SU-DHL-6 (cell line): Measurements from ENCODE around the gene MYO7B.

ENCODE experiments used
- H2AFZ ChIP-seq: fragments of 200-600 bp; sonication (generic); 2 replicates; pipeline ENCODE4 v1.6.1; 2014; ENCODE audit warnings: low read depth, mild to moderate bottlenecking, moderate library complexity, mixed read lengths, antibody characterized with exemption, low read length; ENCODE audit not compliant: severe bottlenecking
- H3F3A ChIP-seq: fragments of 200-600 bp; shearing (Covaris generic); 2 replicates; pipeline ENCODE4 v1.6.0; 2016; ENCODE audit warnings: antibody characterized with exemption, mild to moderate bottlenecking; ENCODE audit not compliant: insufficient read depth
- H3K27ac ChIP-seq: fragments of 200-600 bp; sonication (generic); 2 replicates; pipeline ENCODE4 v1.5.1; 2016; ENCODE audit warnings: low read depth, mild to moderate bottlenecking, low read length, moderate library complexity, mixed read lengths
- H3K27me3 ChIP-seq: fragments of 200-600 bp; sonication (generic), shearing (Covaris generic); 2 replicates; pipeline ENCODE4 v1.6.0; 2014; ENCODE audit warnings: mild to moderate bottlenecking, low read length
- H3K36me3 ChIP-seq: fragments of 200-600 bp; sonication (generic); 2 replicates; pipeline ENCODE4 v1.6.1; 2014; ENCODE audit warnings: mild to moderate bottlenecking, low read length, mixed read lengths
- H3K4me2 ChIP-seq: fragments of 300-600, 200-600 bp; shearing (Covaris generic), sonication (generic); 2 replicates; pipeline ENCODE4 v1.6.0; 2014; ENCODE audit warnings: low read length, low read depth, mild to moderate bottlenecking; ENCODE audit not compliant: poor library complexity, severe bottlenecking
- H3K4me3 ChIP-seq: fragments of 200-600 bp; sonication (generic); 2 replicates; pipeline ENCODE4 v1.5.1; 2014; ENCODE audit warnings: antibody characterized with exemption, low read length, mild to moderate bottlenecking, mixed read lengths; ENCODE audit not compliant: insufficient read depth, poor library complexity, severe bottlenecking
- H3K79me2 ChIP-seq: fragments of 200-600 bp; sonication (generic); 2 replicates; pipeline ENCODE4 v1.6.1; 2014; ENCODE audit warnings: mild to moderate bottlenecking, low read length, moderate library complexity; ENCODE audit not compliant: insufficient read depth
- H3K9ac ChIP-seq: fragments of 200-600 bp; sonication (generic); 2 replicates; pipeline ENCODE4 v1.7.0; 2014; ENCODE audit warnings: mild to moderate bottlenecking, low read length
- H3K9me2 ChIP-seq: fragments of 200-600 bp; sonication (generic); replicated peaks from 2 replicates; pipeline ENCODE4 v1.6.1; 2014; ENCODE audit warnings: low read length; ENCODE audit not compliant: insufficient read depth
- H3K9me3 ChIP-seq: fragments of 200-600 bp; sonication (generic); 2 replicates; pipeline ENCODE4 v1.6.1; 2014; ENCODE audit warnings: low read length, mixed read lengths; ENCODE audit not compliant: insufficient read depth
- H4K20me1 ChIP-seq: fragments of 200-600 bp; sonication (generic); 2 replicates; pipeline ENCODE4 v1.6.1; 2014; ENCODE audit warnings: low read depth, mild to moderate bottlenecking, antibody characterized with exemption, low read length, moderate library complexity, mixed read lengths
- CTCF ChIP-seq: fragments of 200-600 bp; sonication (generic); IDR thresholded peaks from one replicate; pipeline ENCODE4 v1.5.1; 2017; ENCODE audit warnings: antibody characterized with exemption, mild to moderate bottlenecking, low read length, moderate library complexity; ENCODE audit not compliant: insufficient read depth, poor library complexity, severe bottlenecking
- EZH2phosphoT487 ChIP-seq: fragments of 200-600 bp; sonication (generic), shearing (Covaris generic); conservative IDR thresholded peaks from 2 replicates; pipeline ENCODE4 v1.6.1; 2018; ENCODE audit warnings: mild to moderate bottlenecking, antibody characterized with exemption, low read length, moderate library complexity, mixed read lengths

The MYO7B gene

GRCh38 chr2:127573771-127574170 is 38.3 kb downstream of the MYO7B start:
- no peaks in the 10 kb centered on the region for H3K9me2 ChIP-seq
- H2AFZ ChIP-seq: no peak overlapping the region

GRCh38 chr2:127574656-127575055 is 39.2 kb downstream of the MYO7B start:
- no peak overlapping the region for H3K4me3 ChIP-seq
- H3K79me2 ChIP-seq: no peaks in the 10 kb centered on the region
- H3K9ac ChIP-seq: no peak overlapping the region
- H3K27me3 ChIP-seq: no peaks in the 10 kb centered on the region
- TF ChIP-seq EZH2phosphoT487 (no peak), CTCF (no peak)
- H3K27ac ChIP-seq: no peak overlapping the region
- H3K9me2 ChIP-seq: no peaks in the 10 kb centered on the region
- no peaks in the 10 kb centered on the region; the same call in 1 of the 2 replicates for H4K20me1 ChIP-seq
- H3K9me3 ChIP-seq: no peaks in the 10 kb centered on the region
- peaks cover 8% of the 10 kb centered on the region; the same call in 1 of the 2 replicates for H3F3A ChIP-seq
- H2AFZ ChIP-seq: no peak overlapping the region
- no peaks in the 10 kb centered on the region for H3K36me3 ChIP-seq
- no peak overlapping the region for H3K4me2 ChIP-seq

More at GRCh38 chr2:127573771-127574170, 38.3 kb downstream of the MYO7B start:
- peaks cover 8% of the 10 kb centered on the region; the same call in 1 of the 2 replicates for H3F3A ChIP-seq
- H3K36me3 ChIP-seq: no peaks in the 10 kb centered on the region
- H3K4me2 ChIP-seq: no peak overlapping the region
- H3K9ac ChIP-seq: no peak overlapping the region
- no peak for TF ChIP-seq EZH2phosphoT487
- TF ChIP-seq CTCF: no peak
- H3K9me3 ChIP-seq: no peaks in the 10 kb centered on the region
- no peaks in the 10 kb centered on the region for H3K79me2 ChIP-seq
- H4K20me1 ChIP-seq: no peaks in the 10 kb centered on the region; the same call in 1 of the 2 replicates
- H3K27ac ChIP-seq: no peak overlapping the region
- no peaks in the 10 kb centered on the region for H3K27me3 ChIP-seq
- H3K4me3 ChIP-seq: no peak overlapping the region

- H3K9me2 ChIP-seq: no peaks in the 10 kb centered on the region
Observed at GRCh38 chr2:127575185-127575765, 39.8 kb downstream of the MYO7B start.

More at GRCh38 chr2:127575185-127575765, 39.8 kb downstream of the MYO7B start:
- no peaks in the 10 kb centered on the region for H3K79me2 ChIP-seq
- no peaks in the 10 kb centered on the region for H3K36me3 ChIP-seq
- H3K9ac ChIP-seq: no peak overlapping the region
- 0 out of 2 replicates have a peak overlapping the region, but pooled peaks have one; percentile 17 for H3K27ac ChIP-seq
- H3F3A ChIP-seq: peaks cover 8% of the 10 kb centered on the region; the same call in 1 of the 2 replicates
- TF ChIP-seq EZH2phosphoT487 (no peak), CTCF (no peak)
- peak overlapping the region; percentile 38 for H3K4me2 ChIP-seq
- H2AFZ ChIP-seq: no peak overlapping the region
- no peaks in the 10 kb centered on the region; the same call in 1 of the 2 replicates for H4K20me1 ChIP-seq
- H3K9me3 ChIP-seq: no peaks in the 10 kb centered on the region
- no peaks in the 10 kb centered on the region for H3K27me3 ChIP-seq
- no peak overlapping the region for H3K4me3 ChIP-seq
